Measurements from ENCODE around the gene PALLD.

DNA sequence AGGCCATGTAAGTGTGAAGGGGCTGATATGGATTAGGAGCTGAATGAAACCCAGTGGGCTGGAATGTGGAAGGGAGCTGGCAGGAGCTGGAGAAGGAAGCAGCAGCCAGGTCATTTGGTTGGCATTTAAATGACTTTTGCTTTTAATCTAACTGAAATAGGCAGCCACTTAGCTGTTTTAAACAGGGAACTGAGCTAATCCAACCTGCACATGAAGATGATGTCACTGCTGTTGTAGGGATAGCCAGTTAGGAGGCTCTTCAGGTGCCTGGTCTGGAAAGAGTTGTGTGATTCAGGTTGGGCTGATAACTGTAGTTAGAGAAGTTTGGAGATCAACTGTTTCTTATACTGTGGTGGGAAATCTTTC is 122.4 kb downstream of the PALLD start:
- TF ChIP-seq, protein P1, sequence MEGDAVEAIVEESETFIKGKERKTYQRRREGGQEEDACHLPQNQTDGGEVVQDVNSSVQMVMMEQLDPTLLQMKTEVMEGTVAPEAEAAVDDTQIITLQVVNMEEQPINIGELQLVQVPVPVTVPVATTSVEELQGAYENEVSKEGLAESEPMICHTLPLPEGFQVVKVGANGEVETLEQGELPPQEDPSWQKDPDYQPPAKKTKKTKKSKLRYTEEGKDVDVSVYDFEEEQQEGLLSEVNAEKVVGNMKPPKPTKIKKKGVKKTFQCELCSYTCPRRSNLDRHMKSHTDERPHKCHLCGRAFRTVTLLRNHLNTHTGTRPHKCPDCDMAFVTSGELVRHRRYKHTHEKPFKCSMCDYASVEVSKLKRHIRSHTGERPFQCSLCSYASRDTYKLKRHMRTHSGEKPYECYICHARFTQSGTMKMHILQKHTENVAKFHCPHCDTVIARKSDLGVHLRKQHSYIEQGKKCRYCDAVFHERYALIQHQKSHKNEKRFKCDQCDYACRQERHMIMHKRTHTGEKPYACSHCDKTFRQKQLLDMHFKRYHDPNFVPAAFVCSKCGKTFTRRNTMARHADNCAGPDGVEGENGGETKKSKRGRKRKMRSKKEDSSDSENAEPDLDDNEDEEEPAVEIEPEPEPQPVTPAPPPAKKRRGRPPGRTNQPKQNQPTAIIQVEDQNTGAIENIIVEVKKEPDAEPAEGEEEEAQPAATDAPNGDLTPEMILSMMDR (IDR thresholded peaks at IDR 0.05): no peak
- no peak for TF ChIP-seq POLR2AphosphoS5 (IDR thresholded peaks at IDR 0.05; ENCODE audit: low read depth, low read length)
- TF ChIP-seq SIN3A (IDR thresholded peaks at IDR 0.05; ENCODE audit: borderline replicate concordance, insufficient read depth, low read depth, low read length): no peak

Data from Panc1 (cell line).